Choroid plexus epithelial cell (primary cell): Measurements from ENCODE around the gene ZP1.

Source experiments
- DNase-seq: peaks from one replicate; pipeline ENCODE4 v3.0.0-alpha.2; 2010; ENCODE audit warnings: low read depth
- H3K4me3 ChIP-seq: 2 replicates; pipeline ENCODE4 v1.5.1; 2011; ENCODE audit warnings: low read depth, mild to moderate bottlenecking, control low read depth, low read length, moderate library complexity
- CTCF ChIP-seq: conservative IDR thresholded peaks from 2 replicates; pipeline ENCODE4 v1.5.1; 2011; ENCODE audit warnings: low read depth, mild to moderate bottlenecking, control low read depth, inconsistent platforms, low read length, moderate library complexity

The ZP1 gene

GRCh38 chr11:60874421-60875365 lies 7.4 kb downstream of the ZP1 start:
- TF ChIP-seq CTCF: no peak
- DNase-seq: no peak

GRCh38 chr11:60875366-60876167 lies 8.2 kb downstream of the ZP1 start:
- no peak for TF ChIP-seq CTCF
- no peak for DNase-seq
- H3K4me3 ChIP-seq: no peak overlapping the region

More at GRCh38 chr11:60874421-60875365, 7.4 kb downstream of the ZP1 start:
- no peak overlapping the region for H3K4me3 ChIP-seq

GRCh38 chr11:60876168-60876485 lies 8.8 kb downstream of the ZP1 start:
- H3K4me3 ChIP-seq: no peak overlapping the region
- no peak for TF ChIP-seq CTCF
- DNase-seq: no peak

GRCh38 chr11:60878245-60879101 lies 11.1 kb downstream of the ZP1 start:
- no peak overlapping the region for H3K4me3 ChIP-seq
- no peak for DNase-seq
- TF ChIP-seq CTCF: no peak

- DNase-seq: no peak
- TF ChIP-seq CTCF: no peak
- H3K4me3 ChIP-seq: no peak overlapping the region
Measured at GRCh38 chr11:60879104-60879503, 11.8 kb downstream of the ZP1 start.

GRCh38 chr11:60879971-60880588 lies 12.7 kb downstream of the ZP1 start:
- no peak for DNase-seq
- TF ChIP-seq CTCF: no peak
- H3K4me3 ChIP-seq: no peak overlapping the region
